ENCODE measurements around the gene NEK4.
"Not testable (repeated sequence)": the region's sequence is repeated elsewhere in the genome, so short reads cannot be mapped to it uniquely, and the experiment has no call there.

The NEK4 gene

DNA sequence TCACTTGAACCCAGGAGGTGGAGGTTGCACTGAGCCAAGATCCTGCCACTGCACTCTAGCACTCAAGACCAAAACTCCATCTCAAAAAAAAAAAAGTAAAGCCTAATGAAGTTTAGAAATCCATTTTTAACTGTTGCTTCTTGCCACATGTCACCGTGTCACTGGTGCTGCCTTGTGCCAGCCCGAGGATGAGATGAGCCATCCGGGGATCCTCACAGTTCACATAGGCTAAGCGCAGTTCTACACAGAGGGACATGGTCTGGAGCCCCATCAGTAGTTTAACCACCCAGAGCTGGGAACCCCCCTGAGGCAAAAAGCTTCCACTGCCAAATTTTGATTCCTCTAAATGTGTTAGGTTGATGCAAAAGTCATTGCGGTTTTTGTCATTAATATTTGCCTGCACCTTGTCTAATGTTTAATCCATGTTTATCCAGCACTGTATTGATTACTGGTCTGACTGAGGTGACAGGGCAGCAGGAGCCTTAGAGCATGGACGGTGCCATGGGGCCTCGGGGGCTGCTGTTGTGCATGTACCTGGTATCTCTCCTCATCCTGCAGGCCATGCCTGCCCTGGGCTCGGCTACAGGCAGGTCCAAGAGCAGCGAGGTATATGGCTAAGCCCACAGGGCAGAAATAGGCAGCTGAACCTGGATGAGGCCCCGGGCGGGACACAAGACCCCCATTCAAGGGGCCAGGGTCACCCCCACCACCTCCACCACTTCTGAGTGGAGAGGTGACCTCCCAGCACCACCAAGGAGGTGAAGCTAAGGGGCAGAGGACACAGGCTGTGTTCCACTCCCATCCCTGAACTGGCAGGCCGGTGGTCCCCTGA, 6.6 kb upstream of the NEK4 start, which contains the start of gene ITIH1:
Gene ITIH1, plus strand, starts transcription at position 473 of the 832 bp plus-strand sequence. Its CDS starts 17 bp downstream, at position 490.
- Histone ChIP-seq H3K27ac (ENCODE audit: extremely low read depth, low read depth, low read length) (no peak within 1 kb of the TSS), H3K4me3 (ENCODE audit: low read depth, low read length) (no peak within 1 kb of the TSS), H3K4me1 (ENCODE audit: control insufficient read depth, insufficient read depth, low read length) (no peaks in the 10 kb centered on the region), H3K36me3 (ENCODE audit: control insufficient read depth in 2 of 2, insufficient read depth in 1 of 2, low read length in 2 of 2) (no peaks in the 10 kb centered on the region), H3K9me3 (ENCODE audit: control insufficient read depth, insufficient read depth, low read depth, low read length) (no peaks in the 10 kb centered on the region)
- POLR2A ChIA-PET, result no interaction called here
- CTCF ChIA-PET, result interaction anchor here (0.7 kb wide), 1 partner anchor 7 kb away, joined by 3 read pairs; no protein-coding TSS in a partner anchor
- TF ChIP-seq ZNF404 (tag by site-specific recombination; IDR thresholded peaks at IDR 0.05) (no peak), ZNF391 (tag by site-specific recombination; IDR thresholded peaks at IDR 0.05; ENCODE audit: borderline replicate concordance, low read depth) (no peak), ZNF692 (tag by site-specific recombination; IDR thresholded peaks at IDR 0.05) (no peak), ZNF548 (tag by site-specific recombination; IDR thresholded peaks at IDR 0.05) (no peak), EGR2 (tag by site-specific recombination; IDR thresholded peaks at IDR 0.05; ENCODE audit: low read depth) (no peak)
- TF ChIP-seq, protein P1, sequence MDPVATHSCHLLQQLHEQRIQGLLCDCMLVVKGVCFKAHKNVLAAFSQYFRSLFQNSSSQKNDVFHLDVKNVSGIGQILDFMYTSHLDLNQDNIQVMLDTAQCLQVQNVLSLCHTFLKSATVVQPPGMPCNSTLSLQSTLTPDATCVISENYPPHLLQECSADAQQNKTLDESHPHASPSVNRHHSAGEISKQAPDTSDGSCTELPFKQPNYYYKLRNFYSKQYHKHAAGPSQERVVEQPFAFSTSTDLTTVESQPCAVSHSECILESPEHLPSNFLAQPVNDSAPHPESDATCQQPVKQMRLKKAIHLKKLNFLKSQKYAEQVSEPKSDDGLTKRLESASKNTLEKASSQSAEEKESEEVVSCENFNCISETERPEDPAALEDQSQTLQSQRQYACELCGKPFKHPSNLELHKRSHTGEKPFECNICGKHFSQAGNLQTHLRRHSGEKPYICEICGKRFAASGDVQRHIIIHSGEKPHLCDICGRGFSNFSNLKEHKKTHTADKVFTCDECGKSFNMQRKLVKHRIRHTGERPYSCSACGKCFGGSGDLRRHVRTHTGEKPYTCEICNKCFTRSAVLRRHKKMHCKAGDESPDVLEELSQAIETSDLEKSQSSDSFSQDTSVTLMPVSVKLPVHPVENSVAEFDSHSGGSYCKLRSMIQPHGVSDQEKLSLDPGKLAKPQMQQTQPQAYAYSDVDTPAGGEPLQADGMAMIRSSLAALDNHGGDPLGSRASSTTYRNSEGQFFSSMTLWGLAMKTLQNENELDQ (tag by site-specific recombination; IDR thresholded peaks at IDR 0.05; ENCODE audit: low read depth), result no peak
- TF ChIP-seq, protein P2, sequence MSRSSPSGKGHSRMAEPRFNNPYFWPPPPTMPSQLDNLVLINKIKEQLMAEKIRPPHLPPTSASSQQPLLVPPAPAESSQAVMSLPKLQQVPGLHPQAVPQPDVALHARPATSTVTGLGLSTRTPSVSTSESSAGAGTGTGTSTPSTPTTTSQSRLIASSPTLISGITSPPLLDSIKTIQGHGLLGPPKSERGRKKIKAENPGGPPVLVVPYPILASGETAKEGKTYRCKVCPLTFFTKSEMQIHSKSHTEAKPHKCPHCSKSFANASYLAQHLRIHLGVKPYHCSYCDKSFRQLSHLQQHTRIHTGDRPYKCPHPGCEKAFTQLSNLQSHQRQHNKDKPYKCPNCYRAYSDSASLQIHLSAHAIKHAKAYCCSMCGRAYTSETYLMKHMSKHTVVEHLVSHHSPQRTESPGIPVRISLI (tag by site-specific recombination; IDR thresholded peaks at IDR 0.05), result no peak
- TF ChIP-seq, protein P3, sequence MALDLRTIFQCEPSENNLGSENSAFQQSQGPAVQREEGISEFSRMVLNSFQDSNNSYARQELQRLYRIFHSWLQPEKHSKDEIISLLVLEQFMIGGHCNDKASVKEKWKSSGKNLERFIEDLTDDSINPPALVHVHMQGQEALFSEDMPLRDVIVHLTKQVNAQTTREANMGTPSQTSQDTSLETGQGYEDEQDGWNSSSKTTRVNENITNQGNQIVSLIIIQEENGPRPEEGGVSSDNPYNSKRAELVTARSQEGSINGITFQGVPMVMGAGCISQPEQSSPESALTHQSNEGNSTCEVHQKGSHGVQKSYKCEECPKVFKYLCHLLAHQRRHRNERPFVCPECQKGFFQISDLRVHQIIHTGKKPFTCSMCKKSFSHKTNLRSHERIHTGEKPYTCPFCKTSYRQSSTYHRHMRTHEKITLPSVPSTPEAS (tag by site-specific recombination; IDR thresholded peaks at IDR 0.05), result no peak

- H3K9me3 ChIP-seq (ENCODE audit: control insufficient read depth, insufficient read depth, low read depth, low read length); POLR2A ChIA-PET; H3K36me3 ChIP-seq (ENCODE audit: control insufficient read depth in 2 of 2, insufficient read depth in 1 of 2, low read length in 2 of 2); H3K4me3 ChIP-seq (ENCODE audit: low read depth, low read length); H3K27ac ChIP-seq (ENCODE audit: extremely low read depth, low read depth, low read length); H3K4me1 ChIP-seq (ENCODE audit: control insufficient read depth, insufficient read depth, low read length): not testable (repeated sequence)
- CTCF ChIA-PET, result interaction anchor here (0.7 kb wide), 1 partner anchor 8 kb away, joined by 3 read pairs; no protein-coding TSS in a partner anchor
Measured at GRCh38 chr3:52776486-52776885, 5.7 kb upstream of the NEK4 start.

- CTCF ChIA-PET, result no interaction called here
- TF ChIP-seq ZBTB8A (tag by site-specific recombination; IDR thresholded peaks at IDR 0.05) (no peak), ZNF692 (tag by site-specific recombination; IDR thresholded peaks at IDR 0.05) (no peak), ZNF391 (tag by site-specific recombination; IDR thresholded peaks at IDR 0.05; ENCODE audit: borderline replicate concordance, low read depth) (no peak), ZBTB21 (tag by site-specific recombination; IDR thresholded peaks at IDR 0.05) (no peak), ZBTB10 (tag by site-specific recombination; IDR thresholded peaks at IDR 0.05) (no peak), ZSCAN16 (tag by site-specific recombination; IDR thresholded peaks at IDR 0.05) (no peak), ZNF707 (tag by site-specific recombination; IDR thresholded peaks at IDR 0.05) (no peak), ZSCAN18 (tag by site-specific recombination; IDR thresholded peaks at IDR 0.05) (no peak), ZNF555 (tag by site-specific recombination; conservative IDR thresholded peaks at IDR 0.05) (no peak), ZNF335 (tag by site-specific recombination; conservative IDR thresholded peaks at IDR 0.05) (no peak)
Measured at GRCh38 chr3:52775877-52776276, 5.1 kb upstream of the NEK4 start.

More at GRCh38 chr3:52775877-52776276, 5.1 kb upstream of the NEK4 start:
- H3K27ac ChIP-seq (ENCODE audit: extremely low read depth, low read depth, low read length), result no peak overlapping the region
- H3K4me1 ChIP-seq (ENCODE audit: control insufficient read depth, insufficient read depth, low read length), result no peaks in the 10 kb centered on the region
- no peak overlapping the region for H3K4me3 ChIP-seq (ENCODE audit: low read depth, low read length)
- no peaks in the 10 kb centered on the region for H3K36me3 ChIP-seq (ENCODE audit: control insufficient read depth in 2 of 2, insufficient read depth in 1 of 2, low read length in 2 of 2)
- POLR2A ChIA-PET, result no interaction called here
- no peaks in the 10 kb centered on the region for H3K9me3 ChIP-seq (ENCODE audit: control insufficient read depth, insufficient read depth, low read depth, low read length)
